ENCODE data around the gene NTN5.
A peak's percentile ranks its signal among the peaks of the same experiment; 100 is the strongest.
"Not testable (repeated sequence)": the region's sequence is repeated elsewhere in the genome, so short reads cannot be mapped to it uniquely, and the experiment has no call there.

Gene NTN5

GRCh38 chr19:48669903-48670668 lies 2.7 kb downstream of the NTN5 start:
- DNase-seq: no peak

- no peak for DNase-seq
Measured at GRCh38 chr19:48668761-48669160, 4.1 kb downstream of the NTN5 start.

- DNase-seq: no peak
Measured at GRCh38 chr19:48668332-48668731, 4.5 kb downstream of the NTN5 start.

- DNase-seq: no peak
Measured at GRCh38 chr19:48665786-48666185, 7.0 kb downstream of the NTN5 start.

- DNase-seq: no peak
Measured at GRCh38 chr19:48664476-48664875, 8.3 kb downstream of the NTN5 start.

GRCh38 chr19:48663667-48664066 lies 9.2 kb downstream of the NTN5 start:
- DNase-seq: no peak

GRCh38 chr19:48661711-48662090 lies 11.1 kb downstream of the NTN5 start:
- no peak for DNase-seq

GRCh38 chr19:48660852-48661710 lies 11.7 kb downstream of the NTN5 start:
- peak; percentile 92 to 94 for DNase-seq

- peak; percentile 55 to 69 for DNase-seq
Measured at GRCh38 chr19:48659768-48660167, 13.0 kb downstream of the NTN5 start.

- no peak for DNase-seq
Measured at GRCh38 chr19:48658483-48658882, 14.3 kb downstream of the NTN5 start.

GRCh38 chr19:48657828-48658227 lies 15.0 kb downstream of the NTN5 start:
- DNase-seq: not testable (repeated sequence)

GRCh38 chr19:48656840-48657474 lies 15.9 kb downstream of the NTN5 start:
- DNase-seq: no peak

- no peak for DNase-seq
Measured at GRCh38 chr19:48654299-48655059, 18.3 kb downstream of the NTN5 start.

- no peak for DNase-seq
Measured at GRCh38 chr19:48651683-48652048, 21.2 kb downstream of the NTN5 start.

GRCh38 chr19:48650974-48651682 lies 21.7 kb downstream of the NTN5 start:
- no peak for DNase-seq

GRCh38 chr19:48648134-48648533 lies 24.7 kb downstream of the NTN5 start:
- DNase-seq: no peak

GRCh38 chr19:48646722-48647216 lies 26.0 kb downstream of the NTN5 start:
- no peak for DNase-seq

- DNase-seq: peak; percentile 76 to 78
Measured at GRCh38 chr19:48646001-48646721, 26.7 kb downstream of the NTN5 start, which contains the start of gene CA11. TSS of gene CA11 (minus strand) at chr19:48646187. CDS start at chr19:48645632, 555 bp downstream.

GRCh38 chr19:48645620-48646000 lies 27.2 kb downstream of the NTN5 start:
- no peak for DNase-seq

- peak; percentile 75 to 77 for DNase-seq
Measured at GRCh38 chr19:48644839-48645619, 27.8 kb downstream of the NTN5 start.

Measured in inflammatory macrophage (primary cell).